GM12891 (cell line): ENCODE measurements around the gene LONP2.

Experiments
- PAX5 ChIP-seq: IDR thresholded peaks from 2 replicates; pipeline ENCODE4 v1.6.1; 2011; ENCODE audit warnings: low read length, moderate library complexity, mild to moderate bottlenecking; ENCODE audit not compliant: insufficient read depth, severe bottlenecking
- POLR2A ChIP-seq: IDR thresholded peaks from 2 replicates; pipeline ENCODE4 v1.6.1; 2011; ENCODE audit warnings: low read depth, low read length, control low read depth
- POLR2AphosphoS5 ChIP-seq: IDR thresholded peaks from 2 replicates; pipeline ENCODE4 v1.6.1; 2011; ENCODE audit warnings: low read depth, low read length, control low read depth

DNA sequence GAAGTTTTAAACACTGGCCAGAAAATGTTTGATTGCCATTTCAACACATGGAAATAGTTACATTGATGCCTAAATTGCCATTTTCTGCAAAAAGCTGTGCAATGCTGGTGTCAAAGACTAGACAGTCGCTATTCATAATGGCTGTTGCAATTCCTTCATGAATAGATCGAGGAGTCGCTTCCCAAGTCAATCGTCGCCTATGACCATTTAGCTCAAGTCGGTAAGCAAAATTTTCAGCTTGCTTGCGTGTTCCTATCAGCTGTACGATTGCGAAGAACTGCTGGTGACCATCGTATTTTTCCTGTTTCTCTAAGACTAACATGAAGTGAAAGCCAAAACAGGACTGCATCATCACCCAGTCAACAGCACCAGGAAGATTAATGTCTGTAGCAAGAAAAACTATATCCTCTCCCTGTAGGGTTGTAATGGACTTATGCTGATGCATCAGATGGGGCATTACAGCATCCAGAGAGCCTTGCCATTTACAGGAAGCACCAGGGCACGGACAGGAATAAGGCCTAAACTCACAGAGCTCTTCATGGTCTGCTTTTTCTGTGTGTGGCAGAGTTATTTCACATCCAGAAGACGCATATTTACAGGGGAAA is 117.5 kb downstream of the LONP2 start:
- TF ChIP-seq POLR2AphosphoS5 = no peak
- no peak for TF ChIP-seq POLR2A
- no peak for TF ChIP-seq PAX5
